GM19468 (cell line): Measurements from ENCODE around the gene ABCA12.
"Not testable (repeated sequence)": the region's sequence is repeated elsewhere in the genome, so short reads cannot be mapped to it uniquely, and the experiment has no call there.

ENCODE experiments used
- ATAC-seq: cut with Tn5 transposase; IDR thresholded peaks from one replicate; pipeline ENCODE4 v1.9.1; 2021; ENCODE audit warnings: mild to moderate bottlenecking, moderate library complexity, moderate number of reproducible peaks; ENCODE audit not compliant: unreplicated experiment; ENCODE audit errors: extremely low read depth

The ABCA12 gene, protein sequence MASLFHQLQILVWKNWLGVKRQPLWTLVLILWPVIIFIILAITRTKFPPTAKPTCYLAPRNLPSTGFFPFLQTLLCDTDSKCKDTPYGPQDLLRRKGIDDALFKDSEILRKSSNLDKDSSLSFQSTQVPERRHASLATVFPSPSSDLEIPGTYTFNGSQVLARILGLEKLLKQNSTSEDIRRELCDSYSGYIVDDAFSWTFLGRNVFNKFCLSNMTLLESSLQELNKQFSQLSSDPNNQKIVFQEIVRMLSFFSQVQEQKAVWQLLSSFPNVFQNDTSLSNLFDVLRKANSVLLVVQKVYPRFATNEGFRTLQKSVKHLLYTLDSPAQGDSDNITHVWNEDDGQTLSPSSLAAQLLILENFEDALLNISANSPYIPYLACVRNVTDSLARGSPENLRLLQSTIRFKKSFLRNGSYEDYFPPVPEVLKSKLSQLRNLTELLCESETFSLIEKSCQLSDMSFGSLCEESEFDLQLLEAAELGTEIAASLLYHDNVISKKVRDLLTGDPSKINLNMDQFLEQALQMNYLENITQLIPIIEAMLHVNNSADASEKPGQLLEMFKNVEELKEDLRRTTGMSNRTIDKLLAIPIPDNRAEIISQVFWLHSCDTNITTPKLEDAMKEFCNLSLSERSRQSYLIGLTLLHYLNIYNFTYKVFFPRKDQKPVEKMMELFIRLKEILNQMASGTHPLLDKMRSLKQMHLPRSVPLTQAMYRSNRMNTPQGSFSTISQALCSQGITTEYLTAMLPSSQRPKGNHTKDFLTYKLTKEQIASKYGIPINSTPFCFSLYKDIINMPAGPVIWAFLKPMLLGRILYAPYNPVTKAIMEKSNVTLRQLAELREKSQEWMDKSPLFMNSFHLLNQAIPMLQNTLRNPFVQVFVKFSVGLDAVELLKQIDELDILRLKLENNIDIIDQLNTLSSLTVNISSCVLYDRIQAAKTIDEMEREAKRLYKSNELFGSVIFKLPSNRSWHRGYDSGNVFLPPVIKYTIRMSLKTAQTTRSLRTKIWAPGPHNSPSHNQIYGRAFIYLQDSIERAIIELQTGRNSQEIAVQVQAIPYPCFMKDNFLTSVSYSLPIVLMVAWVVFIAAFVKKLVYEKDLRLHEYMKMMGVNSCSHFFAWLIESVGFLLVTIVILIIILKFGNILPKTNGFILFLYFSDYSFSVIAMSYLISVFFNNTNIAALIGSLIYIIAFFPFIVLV (N-terminal part only)

DNA sequence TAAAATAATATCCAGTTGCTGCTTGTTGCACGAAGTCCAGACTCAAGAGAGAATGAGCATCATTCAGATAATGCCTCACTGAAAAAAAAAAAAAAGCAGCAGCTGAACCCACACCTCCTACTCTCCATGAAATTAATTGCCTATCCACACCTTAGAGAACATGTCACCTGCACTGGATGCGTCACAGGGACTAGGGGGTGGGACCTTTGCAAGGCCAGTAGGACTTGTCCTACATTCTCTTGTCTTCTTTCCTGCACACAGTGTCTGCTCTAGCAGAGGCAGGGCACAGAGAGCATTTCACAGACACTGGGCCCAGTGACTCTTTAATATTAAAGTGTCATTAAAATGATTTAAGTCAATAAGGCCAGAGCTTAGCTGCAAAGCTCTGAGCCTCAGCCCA lies at the start of gene ABCA12:
Gene ABCA12, minus strand, starts transcription at position 148 of the 400 bp plus-strand sequence. CDS start 418 bp downstream, outside the sequence.
- ATAC-seq = no peak

DNA sequence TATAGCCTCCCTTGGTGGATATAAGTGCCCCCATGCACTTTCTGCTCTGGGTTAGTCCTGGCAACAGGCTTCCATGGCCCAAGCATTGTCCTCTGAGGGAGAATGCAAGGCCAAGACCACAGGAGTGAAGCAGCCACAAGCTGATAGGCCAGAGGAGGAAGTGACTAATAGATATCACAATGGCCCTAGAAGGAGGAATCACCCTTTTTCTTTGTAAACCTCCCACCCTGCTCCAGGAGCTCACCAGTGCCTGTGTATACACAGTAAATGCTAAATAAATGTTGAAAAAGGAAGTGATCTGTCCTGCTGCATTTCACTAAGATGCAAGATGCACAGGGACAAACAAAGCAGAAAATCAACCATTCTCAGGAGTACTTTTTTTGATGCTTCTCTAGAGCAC lies 49.7 kb upstream of the ABCA12 start:
- ATAC-seq = no peak

DNA sequence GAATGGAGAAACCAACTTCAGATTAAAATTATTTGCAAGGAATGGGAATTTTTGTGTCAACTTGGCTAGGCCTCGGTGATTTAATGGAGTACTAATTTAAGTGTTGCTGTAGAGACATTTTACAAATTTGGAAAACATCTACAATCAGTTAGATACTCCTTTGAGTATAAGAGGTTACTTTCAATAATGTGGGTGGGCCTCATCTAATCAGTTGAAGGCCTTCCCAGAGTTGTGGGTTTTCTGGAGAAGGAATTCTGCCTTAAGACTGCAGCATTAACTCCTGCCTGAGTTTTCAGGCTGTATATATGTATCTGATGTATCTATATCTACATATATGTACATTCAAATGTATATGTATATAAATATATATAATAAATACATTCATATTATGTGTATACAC lies 47.6 kb upstream of the ABCA12 start:
- ATAC-seq = no peak

DNA sequence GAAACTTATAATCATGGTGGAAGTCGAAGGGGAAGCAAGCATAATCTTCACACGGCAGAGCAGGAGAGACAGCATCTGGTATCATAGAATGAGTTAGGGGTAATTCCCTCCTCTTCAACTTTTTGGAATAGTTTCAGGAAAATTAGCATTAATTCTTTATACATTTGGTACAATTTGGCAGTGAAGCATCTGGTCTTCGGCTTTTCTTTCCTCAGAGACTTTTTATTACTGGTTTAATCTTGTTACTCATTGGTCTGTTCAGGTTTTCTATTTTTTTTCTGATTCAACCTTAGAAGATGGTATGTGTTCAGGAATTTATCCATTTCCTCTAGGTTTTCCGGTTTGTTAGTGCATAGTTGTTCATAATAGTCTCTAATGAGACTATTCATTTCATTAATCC lies 39.7 kb upstream of the ABCA12 start:
- no peak for ATAC-seq

DNA sequence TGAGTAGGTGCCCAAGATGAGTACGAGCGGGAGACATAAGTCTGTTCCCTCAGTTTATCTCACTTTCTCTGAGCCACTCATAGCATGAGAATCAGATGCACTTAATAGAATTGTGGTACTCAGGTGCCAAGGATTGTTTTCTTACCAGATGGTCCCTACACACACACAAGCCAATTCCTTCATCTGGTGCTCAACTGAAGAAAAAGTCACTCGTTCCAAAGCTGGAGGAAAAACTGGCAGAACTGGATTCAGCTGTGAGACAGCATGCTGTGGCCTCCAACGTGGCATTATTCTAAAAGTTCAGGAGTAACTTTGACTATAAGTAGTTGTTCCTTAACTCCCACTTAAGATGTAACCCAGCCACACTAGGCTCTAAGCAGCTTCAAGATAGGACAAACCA lies 33.4 kb upstream of the ABCA12 start:
- ATAC-seq = no peak

DNA sequence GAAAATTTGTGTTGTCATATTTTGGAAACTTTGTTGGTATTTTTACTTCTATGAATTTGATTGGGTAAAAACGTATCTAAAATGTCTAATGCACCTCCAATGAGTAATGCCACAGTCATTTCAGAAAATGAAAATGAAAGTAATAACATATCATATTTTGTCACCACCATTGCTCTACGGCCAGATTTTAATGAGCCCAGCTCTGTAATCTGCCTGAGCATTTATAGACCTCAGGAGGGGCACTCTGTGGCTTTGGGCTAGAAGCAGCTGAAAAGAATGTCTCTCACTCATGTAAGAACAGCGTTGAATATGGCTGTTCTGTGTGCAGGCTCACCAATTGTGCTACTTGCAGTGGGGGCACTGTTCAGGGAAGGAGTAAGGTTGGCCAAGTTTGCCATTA lies 32.7 kb upstream of the ABCA12 start:
- no peak for ATAC-seq

DNA sequence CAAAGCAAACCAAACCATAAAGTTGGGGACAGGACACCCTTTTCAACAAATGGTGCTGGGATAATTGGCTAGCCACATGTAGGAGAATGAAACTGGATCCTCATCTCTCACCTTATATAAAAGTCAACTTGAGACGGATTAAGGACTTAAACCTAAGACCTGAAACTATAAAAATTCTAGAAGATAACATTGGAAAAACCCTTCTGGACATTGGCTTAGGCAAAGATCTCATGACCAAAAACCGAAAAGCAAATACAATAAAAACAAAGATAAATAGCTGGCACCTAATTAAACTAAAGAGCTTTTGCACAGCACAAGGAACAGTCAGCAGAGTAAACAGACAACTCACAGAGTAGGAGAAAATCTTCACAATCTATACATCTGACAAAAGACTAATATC lies 28.1 kb upstream of the ABCA12 start:
- not testable (repeated sequence) for ATAC-seq

DNA sequence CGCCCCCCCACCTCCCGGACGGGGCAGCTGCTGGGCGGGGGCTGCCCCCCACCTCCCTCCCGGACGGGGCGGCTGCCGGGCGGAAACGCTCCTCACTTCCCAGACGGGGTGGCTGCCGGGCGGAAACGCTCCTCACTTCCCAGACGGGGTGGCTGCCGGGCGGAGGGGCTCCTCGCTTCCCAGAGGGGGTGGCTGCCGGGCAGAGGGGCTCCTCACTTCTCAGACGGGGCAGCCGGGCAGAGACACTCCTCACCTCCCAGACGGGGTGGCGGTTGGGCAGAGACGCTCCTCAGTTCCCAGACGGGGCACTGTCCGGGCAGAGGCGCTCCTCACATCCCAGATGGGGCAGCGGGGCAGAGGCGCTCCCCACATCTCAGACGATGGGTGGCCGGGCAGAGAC lies 24.9 kb upstream of the ABCA12 start:
- not testable (repeated sequence) for ATAC-seq

DNA sequence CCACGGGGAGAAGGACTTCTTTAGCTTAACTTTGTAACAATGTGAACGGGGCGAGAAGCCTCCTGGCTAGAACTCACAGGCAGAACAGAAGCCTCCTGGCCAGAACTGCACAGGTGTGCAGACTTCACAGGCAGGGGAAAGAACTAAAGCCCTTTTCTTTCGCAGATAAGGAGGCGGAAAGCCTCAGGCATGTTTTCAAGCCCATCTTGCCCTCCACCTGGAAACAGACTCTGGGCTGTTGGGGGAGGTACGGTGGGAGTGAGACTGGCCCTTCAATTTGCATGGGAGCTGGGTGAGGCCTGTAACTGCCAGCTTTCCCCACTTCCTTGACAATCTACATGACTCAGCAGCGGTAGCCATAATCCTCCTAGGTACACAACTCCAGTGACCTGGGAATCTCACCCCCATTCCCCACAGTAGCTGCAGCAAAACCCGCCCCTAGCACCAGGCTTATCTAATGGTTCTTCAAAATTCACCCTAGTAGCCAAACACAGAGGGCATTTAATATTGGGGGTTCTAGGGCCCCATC lies 22.9 kb upstream of the ABCA12 start:
- no peak for ATAC-seq

DNA sequence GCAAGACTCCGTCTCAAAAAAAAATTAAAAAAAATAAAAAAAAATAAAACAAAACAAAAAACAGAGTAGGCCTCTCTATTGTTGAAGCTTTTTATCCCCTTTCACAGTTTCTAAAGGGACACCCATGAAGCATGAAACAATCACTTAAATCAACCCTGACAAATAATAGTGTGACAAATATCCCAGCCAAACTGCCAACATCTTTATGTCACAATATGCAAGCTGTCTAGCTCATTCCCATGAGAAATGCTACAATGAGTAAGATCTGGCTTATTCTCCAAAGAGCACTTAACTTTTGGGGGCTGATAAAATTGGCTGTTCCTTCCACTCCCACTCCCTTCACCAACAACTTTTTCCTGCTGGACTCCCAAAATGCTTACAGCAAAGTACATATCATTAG lies 21.7 kb upstream of the ABCA12 start:
- no peak for ATAC-seq

DNA sequence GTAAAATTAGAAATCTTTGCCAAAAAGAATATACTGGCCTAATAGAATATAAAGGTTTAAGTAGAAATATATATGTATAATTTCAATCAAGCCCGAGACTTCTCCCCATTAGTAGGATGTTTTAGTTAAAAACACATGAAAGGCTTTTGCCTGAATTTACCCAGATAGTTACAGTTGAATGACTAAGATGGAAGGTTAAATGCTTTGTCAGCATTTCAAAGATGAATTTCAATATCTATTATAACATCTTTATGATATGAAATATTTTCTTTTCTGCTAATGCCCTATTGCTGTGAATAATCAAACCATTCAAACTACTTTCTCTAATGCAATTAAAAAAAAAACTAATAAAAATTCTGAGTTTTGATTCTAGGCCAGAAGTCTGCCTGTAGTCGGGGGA lies 18.0 kb upstream of the ABCA12 start:
- ATAC-seq = no peak

DNA sequence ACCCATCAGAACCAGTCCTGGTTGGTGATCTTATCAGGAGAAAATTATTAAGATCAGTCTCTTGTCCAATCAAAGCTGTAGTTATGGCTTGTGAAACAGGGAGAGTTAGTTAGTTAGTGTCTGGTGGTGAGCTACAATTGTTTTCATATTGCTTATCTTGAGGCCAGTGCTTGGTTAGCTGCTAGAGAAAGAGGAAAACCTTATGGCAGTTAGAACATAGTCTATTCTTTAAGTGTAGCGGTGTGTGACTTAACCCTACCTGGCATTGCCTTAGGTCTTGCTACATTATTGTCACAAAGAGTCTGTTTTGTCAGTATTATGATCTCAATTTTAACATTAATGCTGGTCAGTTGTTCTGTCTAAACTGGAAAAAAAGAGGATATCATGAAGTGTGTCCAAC lies 11.5 kb upstream of the ABCA12 start:
- no peak for ATAC-seq

DNA sequence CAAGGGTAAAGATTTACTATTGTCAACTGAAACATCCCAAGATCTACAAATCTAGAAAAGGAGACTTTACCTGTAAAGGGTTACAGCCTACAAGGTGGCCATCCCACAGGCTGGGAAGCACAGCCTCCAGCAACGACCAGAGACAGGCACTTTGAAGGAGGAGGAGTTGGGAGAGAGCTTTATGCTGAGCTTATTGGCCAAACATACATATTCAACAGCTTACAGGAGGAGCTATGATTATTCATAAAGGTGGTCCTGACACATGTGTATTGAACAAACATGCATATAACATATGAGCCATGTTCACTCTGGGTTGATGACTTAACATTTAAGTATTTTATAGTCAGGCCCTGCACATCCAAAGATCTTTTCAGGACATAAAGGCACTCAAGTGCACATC lies 11.1 kb upstream of the ABCA12 start:
- no peak for ATAC-seq

DNA sequence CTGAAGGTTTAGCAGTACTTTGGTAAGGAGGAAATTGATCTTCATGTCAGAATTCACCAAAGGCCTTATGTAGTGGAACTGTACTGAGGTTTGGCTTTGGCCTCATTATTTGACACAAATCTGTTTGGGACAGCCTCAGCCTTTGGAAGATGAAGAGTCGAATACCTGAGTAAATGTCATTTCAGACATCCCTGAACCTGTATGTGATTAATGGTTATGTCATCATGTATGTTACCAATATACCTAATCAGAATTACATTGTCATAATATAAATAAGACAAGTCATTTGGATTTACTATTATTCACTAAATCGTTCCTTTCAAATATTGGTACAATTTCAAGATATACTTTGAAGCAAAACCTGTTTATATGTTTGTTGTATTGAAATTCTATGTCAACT lies 10.6 kb upstream of the ABCA12 start:
- ATAC-seq = no peak

DNA sequence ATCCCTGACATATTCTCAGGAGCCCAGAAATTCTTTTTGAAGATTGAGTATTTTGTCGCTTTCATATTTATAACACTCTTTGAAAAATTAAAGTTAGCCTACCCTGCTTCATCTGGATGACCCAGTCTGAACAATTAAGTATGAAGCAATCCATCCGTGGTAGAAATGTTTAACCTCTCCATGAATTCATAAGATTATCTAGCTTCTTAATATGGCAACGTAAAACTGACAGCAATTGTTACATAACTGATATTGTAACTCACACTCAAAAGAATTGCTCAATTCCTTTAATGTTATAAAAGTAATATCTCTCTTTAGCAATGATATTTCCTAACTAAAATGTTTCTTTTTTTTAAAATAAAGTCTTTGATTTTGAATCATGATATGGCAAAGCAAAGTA lies 7.2 kb upstream of the ABCA12 start:
- ATAC-seq = no peak

DNA sequence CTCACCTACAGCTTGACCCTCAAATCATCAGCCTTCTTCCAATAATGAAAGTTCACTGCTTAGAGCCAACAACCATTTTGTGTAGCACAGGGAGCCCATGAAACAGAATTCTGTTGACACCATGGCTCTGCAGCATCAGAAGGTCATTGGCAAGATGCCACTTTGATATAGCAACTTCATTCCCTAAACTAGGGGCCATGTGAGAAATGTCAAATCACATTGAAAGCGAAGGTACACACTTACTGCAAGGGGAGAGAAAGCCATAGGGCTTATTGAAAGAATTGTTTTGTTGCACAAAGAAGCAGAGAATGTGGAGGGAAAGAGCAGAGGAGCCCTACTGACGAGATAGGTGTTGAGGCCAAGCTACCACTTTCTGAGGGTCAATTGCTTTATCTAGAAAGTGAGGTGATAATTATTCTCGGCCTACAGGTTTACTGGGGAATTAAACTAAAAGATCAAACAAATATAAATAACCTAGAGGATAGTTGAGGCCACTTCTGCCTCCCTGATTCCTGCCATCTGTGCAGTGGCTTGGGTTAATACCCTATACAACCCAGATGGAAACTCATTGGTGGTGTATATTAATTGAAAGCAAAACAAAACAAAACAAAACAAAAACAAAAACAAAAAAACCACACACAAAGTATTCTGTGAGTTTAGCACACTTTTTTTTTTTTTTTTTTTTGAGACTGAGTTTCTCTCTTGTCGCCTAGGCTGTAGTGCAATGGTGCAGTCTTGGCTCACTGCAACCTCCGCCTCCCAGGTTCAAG lies 5.9 kb upstream of the ABCA12 start:
- no peak for ATAC-seq

DNA sequence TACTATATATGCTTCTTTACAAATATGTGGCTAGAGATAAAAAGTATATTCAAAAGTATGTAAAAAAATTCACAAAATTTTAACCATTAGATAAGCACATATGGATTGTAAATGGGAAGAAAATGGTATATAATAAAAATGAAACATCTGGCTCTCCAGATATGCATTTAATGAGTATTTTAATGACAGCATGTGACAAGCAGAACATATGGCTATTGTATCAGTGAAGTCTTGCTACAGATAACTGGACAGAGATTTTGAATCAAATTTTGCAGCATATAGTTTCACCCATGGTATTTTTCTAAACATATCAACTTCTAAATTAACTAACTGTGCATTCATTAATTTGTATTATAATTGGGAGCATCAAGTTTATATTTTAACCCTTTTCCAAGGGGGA lies 5.0 kb upstream of the ABCA12 start:
- ATAC-seq = no peak

DNA sequence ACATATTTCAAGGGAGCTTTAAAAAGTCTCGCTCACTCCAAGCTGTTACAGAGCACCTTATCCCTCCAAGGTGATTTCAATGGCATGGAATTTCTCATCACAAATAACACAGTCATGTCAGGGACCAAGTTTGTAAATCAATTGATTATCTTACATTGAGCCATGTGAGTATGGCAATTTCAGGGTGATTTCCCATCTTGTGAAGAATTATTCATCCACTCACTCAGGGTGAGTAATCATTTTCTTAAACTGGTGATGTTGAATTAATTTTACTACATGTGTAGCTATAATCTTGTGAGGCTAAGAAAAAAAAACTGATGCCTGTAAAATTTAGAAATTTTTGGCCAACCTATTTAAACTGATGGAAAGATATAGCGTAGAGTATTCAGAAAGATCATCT lies 3.3 kb upstream of the ABCA12 start:
- ATAC-seq = no peak

DNA sequence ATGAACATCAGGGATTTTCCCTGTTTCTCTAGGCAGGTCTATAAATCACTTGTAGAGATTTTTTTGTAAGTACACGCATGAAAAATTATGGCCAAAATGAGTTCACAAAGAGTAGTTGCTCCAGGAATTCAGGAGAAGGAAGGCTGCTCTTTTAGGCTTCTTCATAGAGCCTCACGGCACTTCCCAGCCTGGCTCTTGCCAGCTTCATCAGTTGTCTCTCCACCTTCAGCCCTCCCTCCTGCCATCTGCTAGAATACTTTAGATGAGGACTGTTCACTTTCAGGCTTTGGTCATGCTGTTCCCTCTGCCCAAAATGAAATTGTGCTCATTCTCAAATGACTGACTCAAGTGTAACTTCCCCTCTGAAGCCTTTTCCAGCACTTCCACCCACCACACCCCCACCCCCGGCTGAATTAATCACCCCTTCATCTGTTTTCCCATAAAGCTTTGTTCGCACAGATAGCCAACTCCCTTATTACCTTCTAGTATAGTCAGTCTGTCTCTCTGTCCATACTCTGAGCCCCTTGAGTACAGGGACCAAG lies 1.8 kb upstream of the ABCA12 start:
- no peak for ATAC-seq
